Mesodermal cell (in vitro differentiated cells): Measurements from ENCODE around the gene UNC5CL.

Experiments
- H3K27ac ChIP-seq: 2 replicates; pipeline ENCODE4 v1.7.0; 2013; ENCODE audit warnings: mild to moderate bottlenecking, low read depth, low read length, moderate library complexity; ENCODE audit not compliant: severe bottlenecking
- H3K36me3 ChIP-seq: 2 replicates; pipeline ENCODE4 v1.7.1; 2013; ENCODE audit warnings: mild to moderate bottlenecking, low read length, moderate library complexity; ENCODE audit not compliant: control insufficient read depth, insufficient read depth
- H3K4me1 ChIP-seq: one replicate; pipeline ENCODE4 v1.7.1; 2013; ENCODE audit warnings: mild to moderate bottlenecking, low read length; ENCODE audit not compliant: insufficient read depth, control insufficient read depth, poor library complexity, severe bottlenecking
- H3K4me3 ChIP-seq: 2 replicates; pipeline ENCODE4 v1.7.0; 2013; ENCODE audit warnings: low read length, control low read depth, mild to moderate bottlenecking; ENCODE audit not compliant: insufficient read depth, poor library complexity, severe bottlenecking; ENCODE audit errors: extremely low read depth
- H3K9me3 ChIP-seq: 2 replicates; pipeline ENCODE4 v1.7.1; 2013; ENCODE audit warnings: mild to moderate bottlenecking, low read length, moderate library complexity; ENCODE audit not compliant: control insufficient read depth
- WGBS, 2 experiments: methylation state at CpG; one replicate each; pipeline ENCODE4 v1.1.5; 2013; ENCODE audit warnings: missing lambda C conversion rate in 2 of 2; ENCODE audit not compliant: insufficient coverage in 2 of 2; 5-methylcytosine and 5-hydroxymethylcytosine counted together

UNC5CL gene

DNA sequence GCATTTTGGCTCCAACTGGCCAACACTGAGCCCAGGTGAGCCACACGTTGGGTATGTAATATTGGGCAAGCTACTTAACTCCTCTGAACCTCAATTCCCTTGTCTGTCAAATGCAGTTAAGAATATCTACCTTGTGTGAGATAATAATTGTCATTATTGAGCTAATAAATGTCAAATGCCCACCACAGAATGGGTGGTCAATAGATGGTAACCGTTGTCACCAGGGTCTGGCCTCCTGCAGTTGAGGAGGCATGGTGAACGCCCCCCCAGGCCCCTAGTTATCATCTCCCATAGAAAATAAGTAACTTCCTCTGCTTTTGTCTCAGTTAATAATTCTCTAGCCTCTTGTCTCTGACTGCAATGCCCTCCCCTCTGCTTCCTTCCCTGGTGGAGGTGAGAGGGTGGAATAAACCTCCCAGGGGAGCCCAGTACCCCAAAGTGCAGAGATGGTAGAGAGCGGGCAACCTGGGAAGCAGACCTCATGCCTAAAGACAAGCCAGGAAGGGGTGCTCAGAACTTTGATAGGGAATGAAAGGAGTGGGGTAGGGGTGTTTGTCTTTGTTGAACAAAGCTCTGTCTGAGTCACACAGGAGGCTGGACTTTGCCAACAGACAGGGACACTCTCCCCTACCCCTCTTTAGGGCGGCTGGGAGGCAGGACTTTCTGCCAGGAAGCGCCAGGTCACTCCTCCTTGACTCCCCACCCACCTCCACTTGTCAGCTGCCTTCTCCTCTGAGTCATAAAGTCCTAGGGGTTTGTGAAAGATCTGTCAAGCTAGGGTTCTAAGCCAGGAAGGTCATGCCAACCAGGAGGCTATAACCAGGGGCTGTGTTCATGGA lies 1.3 kb upstream of the UNC5CL start:
- H3K4me1 ChIP-seq = peaks cover 25% of the 10 kb centered on the region
- peak overlapping the region; percentile 51 for H3K27ac ChIP-seq
- WGBS, 2 experiments = 53 to 88% methylated on average over 2 to 4 of the region's 6 CpGs

DNA sequence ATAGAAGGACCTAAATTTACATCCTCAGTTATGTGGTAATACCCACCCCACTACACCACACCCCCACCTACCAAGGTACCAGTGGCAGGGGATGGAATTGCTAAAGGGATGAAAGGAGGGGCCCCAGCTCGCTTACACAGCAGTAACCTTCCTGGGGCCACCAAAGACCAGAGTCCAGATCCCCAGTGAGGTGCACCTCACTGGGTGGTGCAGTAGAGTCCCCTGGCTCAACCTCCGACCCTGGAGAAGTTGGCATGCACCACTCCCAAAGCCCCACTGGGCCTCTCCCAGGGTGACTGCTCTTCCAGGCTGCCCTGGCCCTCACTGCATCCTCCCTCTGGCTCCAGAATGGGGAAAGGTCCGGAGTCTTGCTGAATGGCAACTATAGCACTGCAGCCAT lies 816 bp downstream of the UNC5CL start:
- Histone ChIP-seq H3K4me3 (no peak overlapping the region), H3K27ac (no peak overlapping the region), H3K36me3 (no peaks in the 10 kb centered on the region), H3K9me3 (no peaks in the 10 kb centered on the region), H3K4me1 (peaks cover 25% of the 10 kb centered on the region)
- WGBS, 2 experiments = 94 to 100% methylated on average over 2 to 3 of the region's 3 CpGs

More for the DNA sequence above, 1.3 kb upstream of the UNC5CL start:
- no peak overlapping the region for H3K4me3 ChIP-seq
- no peaks in the 10 kb centered on the region for H3K9me3 ChIP-seq
- no peaks in the 10 kb centered on the region for H3K36me3 ChIP-seq

DNA sequence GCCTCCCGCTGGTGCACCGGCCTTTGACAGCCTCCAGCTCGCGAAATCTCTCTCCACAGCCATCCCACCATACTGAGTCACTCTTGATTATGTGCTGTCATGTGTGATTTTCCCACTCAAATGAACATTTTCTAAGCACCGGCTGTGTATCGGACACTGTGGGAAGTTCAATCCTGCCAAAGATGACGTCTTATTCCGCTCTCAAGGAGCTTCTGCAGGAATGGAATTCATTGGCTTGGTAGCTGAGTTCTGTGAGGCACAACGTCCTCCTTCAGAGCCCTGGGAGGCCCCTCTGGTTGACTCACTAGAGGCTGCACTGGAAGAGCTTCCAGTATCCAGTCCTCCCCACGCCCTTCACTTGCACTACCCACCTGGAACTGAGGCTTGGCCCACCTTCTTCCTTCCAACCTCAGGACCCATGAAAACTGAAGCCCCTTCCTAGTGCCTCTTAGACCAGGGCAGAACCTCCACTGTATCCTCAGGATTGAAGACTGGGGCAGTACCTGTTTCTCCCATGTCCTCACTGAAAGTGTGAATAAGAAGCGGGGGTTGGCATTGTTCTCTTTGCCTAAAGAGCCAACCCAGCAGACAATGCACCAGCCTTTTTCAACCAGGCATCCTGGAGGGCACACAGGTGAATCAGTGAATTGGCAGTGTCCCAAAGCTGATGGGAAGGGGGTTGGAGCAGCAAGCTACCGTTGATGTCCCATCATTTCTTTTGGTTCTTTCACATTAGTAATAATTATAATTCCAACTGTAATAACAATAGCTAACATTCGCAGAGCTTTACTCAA lies 1.7 kb downstream of the UNC5CL start:
- H3K36me3 ChIP-seq = no peaks in the 10 kb centered on the region
- H3K27ac ChIP-seq = no peak overlapping the region
- no peaks in the 10 kb centered on the region for H3K9me3 ChIP-seq
- H3K4me3 ChIP-seq = no peak overlapping the region
- H3K4me1 ChIP-seq = peaks cover 25% of the 10 kb centered on the region
- 91 to 92% methylated on average over 10 to 13 of the region's 13 CpGs for WGBS, 2 experiments

DNA sequence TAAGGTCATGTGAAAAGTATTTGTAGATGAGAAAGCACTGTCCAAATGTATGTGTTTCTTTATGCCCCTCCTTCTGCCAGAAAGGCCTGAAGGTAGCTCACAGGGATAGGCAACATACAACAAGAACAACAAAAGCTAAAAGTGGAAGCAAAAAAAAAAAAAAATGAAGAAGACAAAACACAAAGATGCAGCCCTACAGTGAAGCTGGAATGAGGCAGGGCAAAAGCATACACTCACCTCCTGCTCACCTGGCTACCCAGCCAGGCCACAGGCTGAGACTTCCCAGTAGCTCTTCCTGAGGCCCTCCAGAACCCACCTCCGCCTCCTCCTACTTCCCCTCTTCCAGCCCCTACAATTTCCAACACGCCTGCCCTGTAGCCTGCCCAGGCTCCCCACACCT lies 2.4 kb downstream of the UNC5CL start:
- 100% methylated on average over 2 of the region's 2 CpGs for WGBS, 2 experiments

DNA sequence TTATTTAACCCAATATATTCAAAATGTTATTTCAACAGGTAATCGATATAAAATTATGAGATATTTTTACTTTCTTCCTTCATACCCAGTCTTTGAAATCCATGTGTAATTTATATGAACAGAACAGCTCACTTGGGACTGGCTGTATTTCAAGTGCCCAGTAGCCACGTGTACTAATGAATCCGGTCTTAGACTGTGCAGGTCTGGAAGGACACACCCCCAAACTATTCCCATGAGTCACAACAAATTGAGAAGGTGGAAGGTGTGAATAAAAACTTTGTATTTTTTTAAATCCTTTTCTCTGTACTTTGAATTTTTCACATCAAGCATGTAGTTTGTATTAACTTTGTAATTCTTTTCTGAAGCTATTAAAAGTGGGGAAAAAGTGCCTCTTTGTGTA lies 2.8 kb downstream of the UNC5CL start:
- Histone ChIP-seq H3K27ac (no peak overlapping the region), H3K4me1 (peaks cover 22% of the 10 kb centered on the region), H3K4me3 (no peak overlapping the region), H3K9me3 (no peaks in the 10 kb centered on the region), H3K36me3 (no peaks in the 10 kb centered on the region)
- WGBS, 2 experiments = 100% methylated on average over 1 of the region's 3 CpGs; no CpG with 5 or more reads in 1 of the 2 experiments

More for the DNA sequence above, 2.4 kb downstream of the UNC5CL start:
- Histone ChIP-seq H3K4me3 (no peak overlapping the region), H3K4me1 (peaks cover 25% of the 10 kb centered on the region), H3K27ac (no peak overlapping the region), H3K9me3 (no peaks in the 10 kb centered on the region), H3K36me3 (no peaks in the 10 kb centered on the region)

DNA sequence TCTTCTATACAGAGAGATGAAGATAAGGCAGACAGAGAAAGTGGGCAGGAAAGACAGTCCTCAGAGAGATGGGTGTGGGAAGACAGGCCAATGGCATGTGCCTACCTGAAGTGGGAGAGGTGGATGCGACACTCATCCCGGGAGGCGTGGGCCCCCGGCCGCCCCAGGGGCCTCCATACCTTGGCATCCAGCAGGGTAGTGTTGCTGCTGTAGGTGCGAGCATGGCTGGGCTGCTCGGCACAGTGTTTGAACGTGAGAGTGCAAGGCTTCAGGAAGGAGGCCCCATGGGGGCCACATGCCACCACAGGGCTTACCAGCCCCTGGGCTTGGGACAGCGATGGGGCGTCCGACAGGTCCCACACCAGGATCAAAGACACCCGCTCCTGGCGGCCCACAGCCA lies 5.2 kb downstream of the UNC5CL start:
- no peaks in the 10 kb centered on the region for H3K36me3 ChIP-seq
- 90 to 96% methylated on average over 13 of the region's 13 CpGs for whole genome bisulfite sequencing, 2 experiments
- no peak overlapping the region for H3K27ac ChIP-seq
- H3K4me3 ChIP-seq = no peak overlapping the region
- no peaks in the 10 kb centered on the region for H3K9me3 ChIP-seq
- H3K4me1 ChIP-seq = peaks cover 2% of the 10 kb centered on the region

DNA sequence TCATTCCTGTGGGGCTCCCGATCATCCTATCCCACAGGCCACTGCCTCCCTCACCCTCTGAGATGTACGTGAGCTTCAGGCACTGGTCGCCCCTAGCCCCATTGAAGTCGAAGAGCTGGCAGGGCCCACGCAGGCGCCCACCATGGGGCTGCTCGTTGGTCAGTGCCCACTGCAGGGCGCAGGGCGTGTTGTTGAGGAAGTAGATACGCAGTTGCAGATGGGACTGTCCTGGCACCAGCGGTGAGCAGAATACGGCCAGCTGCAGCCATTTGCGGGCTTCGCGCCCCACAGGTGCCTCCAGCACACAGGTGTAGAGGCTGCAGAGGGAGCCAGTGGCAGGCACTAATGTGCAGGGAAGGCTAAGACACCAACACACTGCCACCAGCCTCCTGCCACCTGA lies 6.2 kb downstream of the UNC5CL start:
- Histone ChIP-seq H3K36me3 (no peaks in the 10 kb centered on the region), H3K4me1 (peaks cover 9% of the 10 kb centered on the region), H3K27ac (no peak overlapping the region), H3K4me3 (no peak overlapping the region), H3K9me3 (no peaks in the 10 kb centered on the region)
- 95 to 98% methylated on average over 12 of the region's 15 CpGs for WGBS, 2 experiments

DNA sequence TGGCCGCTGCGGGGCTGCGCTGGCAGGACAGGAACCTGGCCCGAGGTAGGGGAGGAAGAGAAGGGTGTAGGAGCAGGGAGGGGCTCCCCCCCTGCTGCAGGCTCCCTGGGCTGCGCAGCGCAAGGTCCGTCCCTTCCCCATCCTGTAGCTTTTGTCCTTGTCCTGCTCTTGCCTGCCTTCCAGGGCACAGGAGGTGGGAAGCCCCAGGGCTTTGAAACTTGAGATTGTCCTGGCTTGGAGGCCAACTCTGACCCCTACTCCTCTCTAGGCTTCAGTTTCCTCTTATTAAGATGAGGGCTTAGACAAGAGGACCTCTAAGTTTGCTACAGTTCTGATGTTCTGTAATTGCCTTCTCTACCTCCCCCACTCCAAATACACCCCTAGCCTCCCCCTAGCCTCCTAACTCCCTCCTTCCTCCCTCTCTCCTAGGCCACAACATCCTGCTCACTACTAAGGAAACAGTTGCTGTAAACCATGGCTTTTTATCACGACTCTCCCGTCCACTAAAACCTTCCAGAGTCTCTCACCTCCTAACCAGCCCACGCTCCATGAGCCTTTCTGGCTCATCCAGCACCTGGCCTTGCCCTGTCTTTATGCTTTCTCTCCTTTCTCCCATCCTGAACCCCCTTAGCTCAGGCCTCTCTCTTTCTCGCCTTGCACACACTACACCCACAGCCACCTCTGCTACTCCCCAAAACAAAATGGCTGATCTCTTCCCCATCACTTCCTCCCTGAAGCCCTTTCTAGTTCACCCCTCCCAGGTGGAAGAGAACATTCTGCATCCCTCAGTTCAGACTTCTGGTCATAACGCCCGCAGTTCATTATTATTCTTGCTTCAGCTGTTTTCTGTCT lies 10.2 kb downstream of the UNC5CL start:
- Histone ChIP-seq H3K4me3 (peak overlapping the region; percentile 41), H3K27ac (peak overlapping the region; percentile 53), H3K4me1 (peaks cover 12% of the 10 kb centered on the region), H3K36me3 (no peaks in the 10 kb centered on the region), H3K9me3 (no peaks in the 10 kb centered on the region)
- WGBS, 2 experiments = 49 to 50% methylated on average over 9 to 10 of the region's 13 CpGs

DNA sequence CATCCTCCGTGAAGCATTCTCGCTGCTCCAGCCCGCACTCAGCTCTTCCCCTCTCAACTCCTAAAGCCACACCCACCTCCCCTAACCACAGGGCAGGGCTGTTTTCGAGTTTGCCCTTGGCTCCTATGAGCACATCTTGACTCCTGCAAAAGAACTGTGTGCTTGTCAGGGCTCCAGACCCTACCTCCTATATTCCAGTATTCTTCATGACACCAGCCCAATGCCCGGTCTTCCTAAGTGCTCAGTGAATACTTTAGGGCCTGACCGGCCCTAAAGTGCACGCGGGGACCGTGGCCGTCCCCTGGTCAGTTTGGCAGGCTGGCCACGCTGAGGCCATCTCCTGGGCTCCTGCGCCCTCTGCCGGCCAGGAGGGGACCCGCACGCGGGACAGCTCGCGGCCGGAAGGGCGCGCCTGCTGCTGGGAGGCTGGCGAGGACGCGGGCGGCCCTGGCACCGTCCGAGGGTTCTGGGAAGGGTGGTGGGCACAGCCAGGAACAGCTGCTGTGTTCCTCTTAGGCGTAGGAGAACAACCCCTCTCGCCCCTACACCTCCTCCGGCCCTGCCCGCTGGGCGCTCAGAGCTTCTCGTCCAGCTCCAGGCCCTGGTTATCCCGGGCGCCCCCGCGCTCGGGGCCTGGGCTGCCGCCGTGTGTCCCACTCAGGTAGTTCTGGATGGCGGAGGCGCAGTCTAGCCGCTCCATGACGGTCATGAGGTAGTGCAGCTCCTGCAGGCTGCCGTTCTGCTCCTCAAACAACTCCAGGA lies 11.0 kb downstream of the UNC5CL start:
- Histone ChIP-seq H3K36me3 (no peaks in the 10 kb centered on the region), H3K27ac (peak overlapping the region; percentile 53), H3K9me3 (no peaks in the 10 kb centered on the region), H3K4me3 (peak overlapping the region; percentile 41), H3K4me1 (peaks cover 12% of the 10 kb centered on the region)
- 6 to 7% methylated on average over 30 to 39 of the region's 45 CpGs for WGBS, 2 experiments

DNA sequence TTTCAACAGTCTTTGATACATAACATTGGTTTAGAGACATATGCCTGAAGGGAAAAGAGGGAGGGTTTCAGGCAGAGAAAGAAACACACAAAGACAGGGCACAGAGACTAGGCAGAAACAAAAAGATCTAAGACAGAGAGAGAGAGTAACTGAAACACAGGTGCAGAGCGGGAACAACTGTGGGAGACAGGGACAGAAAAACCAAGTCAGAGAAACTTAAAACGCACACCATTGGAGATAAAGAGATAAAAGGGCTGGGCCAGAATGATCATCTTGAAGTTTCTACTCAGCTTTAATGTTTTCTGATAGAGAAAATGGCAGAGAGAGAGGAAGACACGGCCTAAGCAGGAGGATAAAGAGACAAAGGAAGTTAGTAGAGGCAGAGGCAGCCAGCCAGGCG lies 11.8 kb downstream of the UNC5CL start:
- H3K27ac ChIP-seq = no peak overlapping the region
- peaks cover 12% of the 10 kb centered on the region for H3K4me1 ChIP-seq
- H3K4me3 ChIP-seq = peak overlapping the region; percentile 41
- 41 to 50% methylated on average over 2 to 4 of the region's 4 CpGs for WGBS, 2 experiments
- no peaks in the 10 kb centered on the region for H3K9me3 ChIP-seq
- H3K36me3 ChIP-seq = no peaks in the 10 kb centered on the region
